ENCODE results near the gene RHOT2. TPM values are rescaled to one million over a fixed set of nuclear protein-coding genes. Genes with fewer than 3 reads are reported as not detected.
"Not testable (repeated sequence)": the region's sequence is repeated elsewhere in the genome, so short reads cannot be mapped to it uniquely, and the experiment has no call there.

The RHOT2 gene
- total RNA-seq, 2 experiments from 2014 or later: 123 to 128 TPM

- Mint-ChIP-seq H3K36me3 (no peaks in the 10 kb centered on the region), H3K4me1 (peaks cover 4% of the 10 kb centered on the region), H3K4me3 (no peak overlapping the region), H3K9me3 (no peaks in the 10 kb centered on the region), H3K27me3 (peaks cover 63% of the 10 kb centered on the region), H3K27ac (no peak overlapping the region)
- no peak for DNase-seq
Measured at GRCh38 chr16:704047-704446, 36.1 kb downstream of the RHOT2 start.

- H3K36me3 Mint-ChIP-seq: no peaks in the 10 kb centered on the region
- peaks cover 70% of the 10 kb centered on the region for H3K27me3 Mint-ChIP-seq
- H3K4me3 Mint-ChIP-seq: no peak overlapping the region
- no peaks in the 10 kb centered on the region for H3K9me3 Mint-ChIP-seq
- peaks cover 2% of the 10 kb centered on the region for H3K4me1 Mint-ChIP-seq
- no peak overlapping the region for H3K27ac Mint-ChIP-seq
- no peak for DNase-seq
Measured at GRCh38 chr16:704552-705380, 36.8 kb downstream of the RHOT2 start.

- H3K36me3 Mint-ChIP-seq: no peaks in the 10 kb centered on the region
Measured at GRCh38 chr16:705431-706188, 37.7 kb downstream of the RHOT2 start, which contains the start of gene FBXL16. FBXL16 (minus strand) TSS chr16:705801; CDS start chr16:697405, 8,396 bp downstream.

GRCh38 chr16:706189-707061 is 38.5 kb downstream of the RHOT2 start:
- Mint-ChIP-seq H3K9me3 (no peaks in the 10 kb centered on the region), H3K4me3 (no peak overlapping the region), H3K27ac (no peak overlapping the region), H3K4me1 (peaks cover 2% of the 10 kb centered on the region), H3K27me3 (peaks cover 80% of the 10 kb centered on the region), H3K36me3 (no peaks in the 10 kb centered on the region)
- DNase-seq: no peak

More at GRCh38 chr16:705431-706188, 37.7 kb downstream of the RHOT2 start, which contains the start of gene FBXL16:
- DNase-seq: no peak
- no peak within 1 kb of the TSS for H3K27ac Mint-ChIP-seq
- H3K27me3 Mint-ChIP-seq: peaks cover 78% of the 10 kb centered on the region
- H3K4me1 Mint-ChIP-seq: peaks cover 2% of the 10 kb centered on the region
- no peaks in the 10 kb centered on the region for H3K9me3 Mint-ChIP-seq
- H3K4me3 Mint-ChIP-seq: no peak within 1 kb of the TSS

- no peak overlapping the region for H3K27ac Mint-ChIP-seq
- H3K36me3 Mint-ChIP-seq: no peaks in the 10 kb centered on the region
- H3K9me3 Mint-ChIP-seq: no peaks in the 10 kb centered on the region
- H3K4me3 Mint-ChIP-seq: no peak overlapping the region
- H3K27me3 Mint-ChIP-seq: peaks cover 73% of the 10 kb centered on the region
- no peak for DNase-seq
- H3K4me1 Mint-ChIP-seq: peaks cover 2% of the 10 kb centered on the region
Measured at GRCh38 chr16:707062-707538, 39.2 kb downstream of the RHOT2 start.

- DNase-seq: no peak
- H3K9me3 Mint-ChIP-seq: no peaks in the 10 kb centered on the region
- H3K4me1 Mint-ChIP-seq: peaks cover 2% of the 10 kb centered on the region
- no peaks in the 10 kb centered on the region for H3K36me3 Mint-ChIP-seq
- H3K27me3 Mint-ChIP-seq: peaks cover 70% of the 10 kb centered on the region
- H3K27ac Mint-ChIP-seq: no peak overlapping the region
- H3K4me3 Mint-ChIP-seq: no peak overlapping the region
Measured at GRCh38 chr16:708019-708418, 40.1 kb downstream of the RHOT2 start.

GRCh38 chr16:708959-709358 is 41.0 kb downstream of the RHOT2 start:
- DNase-seq: no peak
- Mint-ChIP-seq H3K36me3 (no peaks in the 10 kb centered on the region), H3K27ac (no peak overlapping the region), H3K4me3 (no peak overlapping the region), H3K9me3 (no peaks in the 10 kb centered on the region), H3K4me1 (peaks cover 2% of the 10 kb centered on the region), H3K27me3 (peaks cover 66% of the 10 kb centered on the region)

- no peaks in the 10 kb centered on the region for H3K36me3 Mint-ChIP-seq
- H3K4me3 Mint-ChIP-seq: no peak overlapping the region
- H3K9me3 Mint-ChIP-seq: no peaks in the 10 kb centered on the region
- no peak for DNase-seq
- H3K27me3 Mint-ChIP-seq: peaks cover 62% of the 10 kb centered on the region
- peaks cover 5% of the 10 kb centered on the region for H3K4me1 Mint-ChIP-seq
- H3K27ac Mint-ChIP-seq: no peak overlapping the region
Measured at GRCh38 chr16:709566-710499, 41.9 kb downstream of the RHOT2 start.

GRCh38 chr16:710500-711075 is 42.7 kb downstream of the RHOT2 start:
- Mint-ChIP-seq H3K9me3 (no peaks in the 10 kb centered on the region), H3K27me3 (peaks cover 62% of the 10 kb centered on the region), H3K4me3 (no peak overlapping the region), H3K36me3 (no peaks in the 10 kb centered on the region), H3K4me1 (peaks cover 5% of the 10 kb centered on the region), H3K27ac (no peak overlapping the region)
- no peak for DNase-seq

- Mint-ChIP-seq H3K4me1 (peaks cover 5% of the 10 kb centered on the region), H3K27ac (no peak overlapping the region), H3K9me3 (no peaks in the 10 kb centered on the region), H3K4me3 (no peak overlapping the region), H3K36me3 (no peaks in the 10 kb centered on the region), H3K27me3 (peaks cover 62% of the 10 kb centered on the region)
- no peak for DNase-seq
Measured at GRCh38 chr16:711084-711483, 43.2 kb downstream of the RHOT2 start.

GRCh38 chr16:711548-712320 is 43.8 kb downstream of the RHOT2 start:
- Mint-ChIP-seq H3K4me3 (no peak overlapping the region), H3K27ac (no peak overlapping the region), H3K4me1 (peaks cover 3% of the 10 kb centered on the region), H3K36me3 (no peaks in the 10 kb centered on the region), H3K27me3 (peaks cover 55% of the 10 kb centered on the region), H3K9me3 (no peaks in the 10 kb centered on the region)
- peak; percentile 84 for DNase-seq

- H3K9me3 Mint-ChIP-seq, H3K4me1 Mint-ChIP-seq, H3K4me3 Mint-ChIP-seq, H3K27ac Mint-ChIP-seq, H3K36me3 Mint-ChIP-seq: not testable (repeated sequence)
- H3K27me3 Mint-ChIP-seq: peaks cover 44% of the 10 kb centered on the region
- peak; percentile 62 for DNase-seq
Measured at GRCh38 chr16:712740-713250, 44.9 kb downstream of the RHOT2 start.

- Mint-ChIP-seq H3K4me1 (peaks cover 11% of the 10 kb centered on the region), H3K27me3 (peaks cover 32% of the 10 kb centered on the region), H3K4me3 (no peak overlapping the region), H3K27ac (no peak overlapping the region), H3K9me3 (no peaks in the 10 kb centered on the region), H3K36me3 (no peaks in the 10 kb centered on the region)
- DNase-seq: no peak
Measured at GRCh38 chr16:714079-714478, 46.1 kb downstream of the RHOT2 start.
